ENCODE results near the gene MRPL54.
"Not testable (repeated sequence)": the region's sequence is repeated elsewhere in the genome, so short reads cannot be mapped to it uniquely, and the experiment has no call there.

The MRPL54 gene

DNA sequence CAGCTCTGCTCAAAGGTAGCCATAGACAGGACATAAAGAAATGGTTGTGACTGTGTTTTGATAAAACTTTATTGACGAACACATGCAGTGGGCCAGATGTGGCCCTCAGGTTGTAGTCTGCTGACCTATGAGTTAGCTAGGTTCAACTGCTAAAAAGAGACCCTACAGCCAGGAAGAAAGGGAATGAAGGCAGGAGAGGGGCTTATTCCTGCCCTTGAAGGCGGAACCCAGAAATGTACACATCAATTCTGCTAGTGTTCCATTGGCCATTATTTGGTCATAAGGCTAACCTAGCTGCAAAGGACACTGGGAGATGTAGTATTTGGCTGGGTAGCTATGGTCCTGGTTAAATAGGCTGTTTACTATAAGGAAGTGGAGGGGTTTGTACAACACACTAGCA is 19.0 kb upstream of the MRPL54 start:
- no peak for DNase-seq

DNA sequence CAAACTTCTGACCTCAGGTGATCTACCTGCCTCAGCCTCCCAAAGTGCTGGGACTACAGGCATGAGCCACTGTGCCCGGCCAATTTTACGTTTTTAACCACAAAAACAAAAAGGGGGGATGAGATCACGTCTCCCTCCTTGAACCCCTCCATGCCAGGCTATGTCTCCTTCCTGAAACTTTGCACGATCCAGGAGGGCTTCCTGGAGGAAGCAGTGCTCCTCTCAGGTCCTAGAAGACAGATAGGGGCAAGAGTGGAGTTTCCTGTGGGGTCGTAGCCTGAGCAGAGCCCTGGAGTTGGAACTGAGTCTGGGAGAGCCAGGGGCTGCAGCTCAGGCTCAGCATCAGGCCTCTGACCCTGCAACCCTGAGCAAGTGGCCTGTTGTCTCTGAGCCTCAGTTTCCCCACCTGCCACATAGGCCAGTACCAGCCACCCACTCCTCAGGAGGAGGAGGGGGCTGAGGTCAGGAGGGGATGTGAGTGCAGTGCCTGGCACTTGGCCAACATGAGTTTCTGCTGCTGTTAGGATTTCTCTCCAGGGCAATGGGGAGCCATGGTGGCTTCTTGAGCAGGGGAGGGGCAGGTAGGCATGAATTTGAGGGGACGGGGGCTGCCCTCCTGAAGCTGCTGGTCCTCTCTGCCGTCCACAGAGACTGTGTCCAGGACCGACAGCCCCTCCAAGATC is 17.0 kb upstream of the MRPL54 start:
- DNase-seq: no peak

DNA sequence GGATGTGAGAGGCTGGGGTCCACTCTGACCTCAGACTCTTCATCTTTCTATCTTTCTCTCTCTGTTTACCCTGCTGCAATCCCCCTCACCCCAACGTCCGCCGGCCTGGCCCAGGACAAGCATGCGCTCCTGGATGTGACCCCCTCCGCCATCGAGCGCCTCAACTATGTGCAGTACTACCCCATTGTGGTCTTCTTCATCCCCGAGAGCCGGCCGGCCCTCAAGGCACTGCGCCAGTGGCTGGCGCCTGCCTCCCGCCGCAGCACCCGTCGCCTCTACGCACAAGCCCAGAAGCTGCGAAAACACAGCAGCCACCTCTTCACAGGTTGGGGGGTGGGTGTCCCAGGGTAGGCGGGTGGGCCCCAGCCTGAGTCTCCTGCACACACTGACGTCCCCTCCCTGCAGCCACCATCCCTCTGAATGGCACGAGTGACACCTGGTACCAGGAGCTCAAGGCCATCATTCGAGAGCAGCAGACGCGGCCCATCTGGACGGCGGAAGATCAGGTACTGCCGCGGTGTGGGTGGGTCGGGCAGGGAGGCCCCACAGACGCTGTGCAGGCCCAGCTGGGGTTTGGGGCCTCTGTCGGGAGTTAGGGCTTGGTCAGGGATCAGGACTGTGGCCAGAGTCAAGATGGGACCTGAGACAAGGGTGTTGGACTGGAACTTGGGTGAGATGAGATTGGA is 16.0 kb upstream of the MRPL54 start:
- DNase-seq: no peak

DNA sequence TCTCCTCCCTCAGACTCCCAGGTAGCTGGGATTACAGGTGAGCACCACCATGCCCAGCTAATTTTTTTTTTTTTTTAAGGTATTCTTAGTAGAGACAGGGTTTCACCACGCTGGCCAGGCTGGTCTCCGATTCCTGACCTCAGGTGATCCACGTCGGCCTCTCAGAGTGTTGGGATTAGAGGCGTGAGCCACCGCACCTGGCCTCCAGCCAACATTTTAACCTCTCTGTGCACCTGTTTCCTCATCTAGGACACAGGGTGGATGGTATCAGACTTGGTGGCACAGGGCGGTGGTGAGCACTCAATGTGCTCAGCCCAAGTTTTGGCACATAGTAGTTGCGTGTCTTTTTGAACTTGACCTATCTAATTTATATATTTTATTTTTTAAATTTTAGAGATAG is 13.5 kb upstream of the MRPL54 start:
- no peak for DNase-seq

DNA sequence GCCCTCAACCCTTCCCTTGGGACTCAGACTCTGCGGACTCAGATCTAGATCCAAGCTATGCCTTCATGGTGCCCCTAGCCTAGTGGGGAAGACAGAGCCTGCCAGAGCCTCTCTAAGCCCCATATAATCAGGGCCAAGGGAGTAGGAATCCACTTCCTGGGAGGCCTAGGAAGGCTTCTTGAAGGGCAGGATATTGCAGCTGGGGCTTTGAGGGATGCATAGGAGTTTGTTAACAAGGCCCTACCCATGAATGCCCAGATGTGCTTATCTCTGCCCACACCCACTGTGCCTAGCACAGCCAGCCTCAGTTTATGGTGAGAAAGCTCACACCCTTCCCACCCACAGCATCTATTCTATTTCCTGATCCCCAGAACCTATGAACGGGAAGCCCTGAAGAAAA is 12.3 kb upstream of the MRPL54 start:
- no peak for DNase-seq

DNA sequence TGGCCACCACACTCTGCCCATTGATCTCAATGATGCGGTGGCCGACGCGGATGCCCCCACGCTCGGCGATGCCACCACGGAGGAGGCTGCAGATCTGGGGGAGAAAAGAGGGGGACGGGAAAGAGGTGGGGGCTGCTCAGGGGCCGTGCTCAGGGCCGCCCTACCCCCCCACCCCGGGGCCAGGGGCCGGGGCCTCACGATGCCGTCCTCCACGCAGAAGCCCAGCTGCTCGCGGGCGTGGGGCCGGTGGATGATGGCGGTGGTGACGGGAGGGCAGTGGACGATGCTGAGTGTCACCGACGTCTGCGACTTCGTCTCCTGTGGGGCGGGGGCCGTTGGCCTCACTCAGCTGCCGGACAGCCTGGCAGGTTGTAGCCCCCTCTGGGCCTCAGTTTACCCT is 11.2 kb upstream of the MRPL54 start:
- no peak for DNase-seq

DNA sequence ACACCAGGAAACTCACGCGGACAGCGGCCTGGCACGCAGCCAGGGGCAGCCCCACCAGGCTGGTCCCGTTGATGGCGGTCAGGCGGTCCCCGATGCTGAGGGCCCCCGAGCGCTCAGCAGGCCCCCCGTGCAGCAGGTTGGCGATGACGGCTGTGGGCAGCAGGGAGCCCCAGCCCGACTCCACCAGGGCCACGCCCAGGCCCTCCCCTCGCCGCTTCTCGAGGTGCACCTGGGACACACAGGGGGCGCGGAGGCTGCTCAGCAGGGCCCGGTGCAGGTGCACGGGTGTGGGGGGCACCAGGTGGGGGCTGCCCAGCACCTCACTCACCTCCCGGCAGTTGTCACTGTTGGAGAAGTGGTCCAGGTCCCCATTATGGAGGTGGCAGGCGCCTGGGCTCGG is 10.0 kb upstream of the MRPL54 start:
- no peak for DNase-seq

DNA sequence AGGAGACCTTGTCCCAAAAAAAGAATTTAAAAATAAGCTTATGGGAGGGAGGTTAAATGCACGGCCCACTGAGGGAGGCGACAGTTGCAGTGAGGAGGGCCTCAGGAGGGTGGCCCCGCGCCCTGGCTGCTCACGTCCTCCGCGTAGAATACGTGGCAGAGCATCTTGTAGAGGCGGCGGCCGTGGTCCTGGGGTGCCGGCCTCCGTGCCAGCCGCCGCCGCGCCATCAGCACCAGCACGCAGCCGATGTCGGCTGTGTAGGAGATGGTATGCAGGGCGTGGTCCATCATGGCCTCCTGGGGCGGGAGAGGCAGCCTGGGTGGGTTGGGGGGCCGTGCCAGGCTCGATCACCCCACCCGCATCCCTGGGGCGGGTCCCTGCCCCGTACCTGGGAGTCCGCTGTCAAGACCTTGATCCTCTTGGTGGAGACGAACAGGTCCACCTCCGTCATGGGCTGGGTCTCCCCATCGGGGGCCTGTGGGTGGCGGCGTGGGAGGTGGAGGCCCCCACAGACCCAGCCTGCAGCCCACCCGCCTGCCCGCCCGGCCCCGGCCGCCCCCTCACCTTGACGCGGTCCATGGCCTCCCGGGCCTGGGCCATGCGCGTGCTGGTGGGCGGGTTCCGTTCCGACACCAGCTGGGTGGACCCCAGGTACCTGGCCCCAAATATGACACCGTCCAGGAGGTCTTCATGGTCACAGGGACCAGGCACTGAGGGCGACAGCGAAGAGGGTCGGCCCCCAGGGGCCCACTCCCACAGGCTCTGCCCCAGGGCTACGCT is 8.7 kb upstream of the MRPL54 start:
- DNase-seq: no peak

DNA sequence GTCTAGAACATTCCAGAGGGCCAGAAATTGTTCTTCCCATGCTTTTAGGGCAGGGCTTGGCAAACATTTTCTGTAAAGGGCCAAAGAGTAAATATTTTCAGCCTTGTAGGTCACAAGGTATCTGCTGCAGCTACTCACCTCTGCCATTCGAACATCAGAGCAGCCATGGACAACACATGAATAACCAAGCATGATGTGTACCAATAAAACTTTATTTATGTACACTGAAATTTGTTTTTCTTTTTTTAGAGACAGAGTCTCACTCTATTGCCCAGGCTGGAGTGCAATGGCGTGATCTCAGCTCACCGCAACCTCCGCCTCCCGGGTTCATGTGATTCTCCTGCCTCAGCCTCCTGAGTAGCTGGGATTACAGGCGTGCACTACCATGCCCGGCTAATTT is 4.8 kb upstream of the MRPL54 start:
- not testable (repeated sequence) for DNase-seq

DNA sequence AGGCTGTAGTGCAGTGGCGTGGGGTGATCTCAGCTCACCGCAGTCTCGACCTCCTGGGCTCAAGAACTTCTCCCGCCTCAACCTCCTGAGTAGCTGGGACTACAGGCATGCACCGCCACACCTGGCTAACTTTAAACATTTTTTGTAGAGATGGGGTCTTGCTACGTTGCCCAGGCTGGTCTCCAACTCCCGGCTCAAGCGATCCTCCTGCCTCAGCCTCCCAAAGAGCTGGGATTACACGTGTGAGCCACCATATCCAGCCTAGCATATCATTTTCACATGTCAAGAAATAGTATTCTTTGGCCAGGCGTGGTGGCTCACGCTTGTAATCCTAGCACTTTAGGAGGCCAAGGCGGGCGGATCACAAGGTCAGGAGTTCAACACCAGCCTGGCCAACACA is 4.2 kb upstream of the MRPL54 start:
- not testable (repeated sequence) for DNase-seq

DNA sequence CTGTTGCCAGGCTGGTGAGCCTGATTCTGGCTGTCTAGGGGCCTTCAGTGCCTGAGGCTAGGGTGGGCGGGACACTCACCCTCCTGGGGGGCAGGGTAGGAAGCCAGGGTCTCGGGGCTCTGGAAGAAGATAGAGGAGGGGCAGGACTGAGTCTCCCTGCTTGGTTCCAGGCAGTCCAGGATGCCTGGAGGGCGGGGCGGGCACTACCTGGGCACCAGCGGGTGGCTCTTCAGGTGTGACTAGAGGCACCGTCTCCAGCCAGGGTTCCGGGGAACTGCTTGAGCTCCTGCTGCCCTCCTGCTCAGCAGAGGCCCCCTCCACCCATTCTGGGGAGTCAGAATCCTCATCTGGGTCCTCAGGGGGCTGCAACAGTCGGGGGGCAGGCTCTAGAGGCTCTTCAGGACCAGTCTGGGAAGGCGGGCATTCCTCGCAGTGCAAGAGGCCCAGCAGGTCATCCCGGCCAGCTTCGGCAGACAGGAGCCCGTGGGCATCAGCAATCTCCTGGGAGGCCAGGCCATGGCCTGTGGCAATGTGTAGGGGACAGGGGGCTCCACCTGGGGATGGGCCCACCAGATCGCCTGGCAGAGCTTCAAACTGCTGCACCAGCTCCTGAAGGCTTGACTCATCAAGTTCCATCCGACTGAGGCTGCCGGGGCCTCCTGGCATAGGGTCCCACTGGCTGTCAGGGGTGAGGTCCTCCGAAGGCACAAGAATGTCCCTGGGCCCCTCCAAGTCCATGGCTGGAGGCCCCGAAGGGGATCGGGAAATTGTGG is 2.8 kb upstream of the MRPL54 start:
- DNase-seq: no peak

DNA sequence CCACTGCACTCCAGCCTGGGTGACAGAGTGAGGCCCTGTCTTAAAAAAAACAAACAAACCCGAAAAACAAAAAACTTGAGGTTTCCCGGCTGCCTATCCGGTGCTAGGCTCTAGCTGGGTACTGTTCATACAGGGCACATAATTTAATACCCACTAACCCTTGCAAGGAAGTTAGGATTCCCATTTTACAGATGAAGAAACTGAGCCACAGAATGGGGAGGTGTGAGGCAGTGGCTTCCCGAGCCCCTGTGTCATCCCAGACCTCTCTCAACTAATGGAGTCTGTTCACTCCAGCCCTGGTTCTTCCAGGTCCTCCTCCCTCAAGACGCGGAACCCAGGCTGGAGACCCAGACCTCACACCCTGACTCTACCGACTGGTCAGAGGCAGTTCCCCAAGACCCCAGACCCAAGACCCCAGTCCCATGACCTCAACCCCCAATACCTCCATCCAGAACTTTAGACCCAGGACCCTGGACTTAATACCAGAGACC is 1.6 kb upstream of the MRPL54 start:
- no peak for DNase-seq

DNA sequence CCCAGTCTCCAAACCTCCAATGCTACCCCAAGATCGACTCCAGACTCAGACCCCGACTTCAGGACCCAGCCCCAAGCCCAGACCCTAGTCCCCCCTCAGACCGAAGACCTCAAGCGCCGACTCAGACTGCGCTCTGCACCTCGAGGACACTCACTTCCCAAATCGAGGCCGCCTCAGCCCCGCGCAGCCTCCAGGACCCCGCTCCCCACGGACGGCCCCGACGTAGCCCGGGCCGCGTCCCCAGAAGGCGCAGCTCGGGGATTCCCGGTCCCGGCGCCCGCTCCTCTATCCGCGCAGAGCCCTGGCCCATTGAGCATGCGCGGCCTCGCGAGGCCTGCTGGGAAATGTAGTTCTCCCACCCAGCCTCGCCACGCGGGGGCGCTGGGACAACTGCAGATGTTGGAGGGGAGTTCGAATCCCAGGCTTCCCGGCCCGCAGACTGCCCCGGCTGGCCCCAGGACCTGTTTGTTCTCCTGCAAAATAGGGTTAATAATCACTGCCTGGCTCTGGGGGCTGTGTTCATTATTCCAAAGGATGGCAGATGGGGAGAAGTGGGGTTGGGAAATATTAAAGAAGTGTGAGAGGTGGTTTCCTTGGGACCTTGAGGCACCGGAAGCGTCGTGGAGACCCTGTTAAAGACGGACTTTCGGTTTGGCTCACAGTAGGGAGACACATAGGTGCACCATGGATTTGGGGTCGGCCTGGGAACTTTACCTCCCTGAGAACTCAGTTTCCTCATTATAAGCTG is 926 bp upstream of the MRPL54 start, which contains the start of gene APBA3:
APBA3 (minus strand) TSS at position 311 of the 748 bp plus-strand sequence. CDS start 1,428 bp downstream, outside the sequence.
- DNase-seq: peak; percentile 87 to 89

DNA sequence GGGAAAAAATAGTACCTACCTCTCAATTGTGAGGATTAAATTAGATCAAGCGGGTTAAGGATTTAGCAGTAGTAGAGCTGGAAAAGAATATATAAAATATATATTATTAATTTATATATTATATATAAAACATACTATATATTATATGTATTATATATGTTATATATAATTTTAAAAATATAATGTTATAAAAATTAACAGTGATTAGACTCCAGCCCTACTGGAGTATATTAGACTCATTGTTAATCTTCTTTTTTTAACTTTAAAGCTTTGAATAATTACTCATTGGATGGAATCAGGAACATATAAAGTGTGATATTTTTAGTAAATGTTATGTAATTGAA is 380 bp upstream of the MRPL54 start:
- no peak for DNase-seq

DNA sequence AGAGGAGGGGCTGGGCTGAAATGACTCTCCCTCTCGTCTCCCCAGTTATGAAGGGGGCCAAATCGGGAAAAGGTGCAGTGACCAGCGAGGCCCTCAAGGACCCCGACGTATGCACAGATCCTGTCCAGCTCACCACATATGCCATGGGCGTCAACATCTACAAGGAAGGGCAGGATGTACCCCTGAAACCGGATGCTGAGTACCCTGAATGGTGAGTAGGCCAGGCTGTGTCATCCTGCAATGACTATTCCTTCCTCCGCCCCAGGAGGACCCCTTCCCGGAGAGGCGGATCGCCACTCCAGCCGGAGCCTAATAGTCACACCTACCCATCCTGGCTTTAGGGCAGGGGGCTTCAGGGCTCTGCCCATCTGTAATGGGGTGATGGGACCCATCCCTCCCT is 2.6 kb downstream of the MRPL54 start:
- no peak for DNase-seq

DNA sequence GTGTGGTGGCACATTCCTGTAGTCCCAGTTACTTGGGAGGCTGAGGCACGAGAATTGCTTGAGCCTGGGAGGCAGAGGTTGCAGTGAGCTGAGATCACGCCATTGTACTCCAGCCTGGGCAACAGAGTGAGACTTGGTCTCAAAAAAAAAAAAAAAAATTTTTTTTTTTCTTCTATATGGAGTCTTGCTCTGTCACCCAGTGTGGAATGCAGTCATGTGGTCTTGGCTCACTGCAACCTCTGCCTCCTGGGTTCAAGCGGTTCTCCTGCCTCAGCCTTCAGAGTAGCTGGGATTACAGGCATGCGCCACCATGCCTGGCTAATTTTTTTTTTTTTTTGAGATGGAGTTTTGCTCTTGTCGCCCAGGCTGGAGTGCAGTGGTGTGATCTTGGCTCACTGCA is 3.3 kb downstream of the MRPL54 start:
- DNase-seq: not testable (repeated sequence)

DNA sequence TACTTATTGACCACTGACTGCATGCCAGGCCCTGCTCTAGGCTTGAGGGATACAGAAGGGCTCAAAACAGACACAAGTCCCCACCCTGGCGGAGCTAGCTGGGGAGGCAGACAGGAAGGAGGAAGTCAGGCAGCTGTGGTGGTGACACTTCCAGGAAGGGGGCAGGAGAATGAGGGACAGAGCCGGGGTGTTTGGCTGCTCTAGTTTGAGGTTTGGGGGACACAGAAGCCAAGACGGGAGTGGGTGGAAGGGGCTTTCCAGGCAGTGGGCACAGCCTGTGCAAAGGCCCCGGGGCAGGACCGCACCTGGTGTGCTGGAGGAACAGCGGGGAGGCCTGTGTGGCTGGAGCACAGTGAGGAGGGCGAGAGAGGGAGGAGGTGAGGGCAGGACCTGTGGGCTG is 4.0 kb downstream of the MRPL54 start:
- no peak for DNase-seq

DNA sequence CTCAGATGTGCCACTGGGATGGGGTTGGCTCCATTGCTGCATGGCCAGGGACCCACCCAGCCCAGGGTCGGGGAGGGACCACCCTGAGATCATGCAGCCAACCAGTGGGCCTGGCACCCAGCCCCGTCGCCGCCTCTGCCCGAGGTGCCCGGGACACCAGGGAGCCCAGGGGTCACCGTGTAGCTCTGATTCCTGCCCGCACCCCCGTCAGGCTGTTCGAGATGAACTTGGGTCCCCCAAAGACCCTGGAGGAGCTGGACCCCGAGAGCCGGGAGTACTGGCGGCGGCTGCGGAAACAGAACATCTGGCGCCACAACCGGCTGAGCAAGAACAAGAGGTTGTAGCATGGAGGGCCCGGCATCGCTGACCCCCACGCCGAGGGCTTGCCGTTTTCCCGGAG is 4.6 kb downstream of the MRPL54 start:
- no peak for DNase-seq

DNA sequence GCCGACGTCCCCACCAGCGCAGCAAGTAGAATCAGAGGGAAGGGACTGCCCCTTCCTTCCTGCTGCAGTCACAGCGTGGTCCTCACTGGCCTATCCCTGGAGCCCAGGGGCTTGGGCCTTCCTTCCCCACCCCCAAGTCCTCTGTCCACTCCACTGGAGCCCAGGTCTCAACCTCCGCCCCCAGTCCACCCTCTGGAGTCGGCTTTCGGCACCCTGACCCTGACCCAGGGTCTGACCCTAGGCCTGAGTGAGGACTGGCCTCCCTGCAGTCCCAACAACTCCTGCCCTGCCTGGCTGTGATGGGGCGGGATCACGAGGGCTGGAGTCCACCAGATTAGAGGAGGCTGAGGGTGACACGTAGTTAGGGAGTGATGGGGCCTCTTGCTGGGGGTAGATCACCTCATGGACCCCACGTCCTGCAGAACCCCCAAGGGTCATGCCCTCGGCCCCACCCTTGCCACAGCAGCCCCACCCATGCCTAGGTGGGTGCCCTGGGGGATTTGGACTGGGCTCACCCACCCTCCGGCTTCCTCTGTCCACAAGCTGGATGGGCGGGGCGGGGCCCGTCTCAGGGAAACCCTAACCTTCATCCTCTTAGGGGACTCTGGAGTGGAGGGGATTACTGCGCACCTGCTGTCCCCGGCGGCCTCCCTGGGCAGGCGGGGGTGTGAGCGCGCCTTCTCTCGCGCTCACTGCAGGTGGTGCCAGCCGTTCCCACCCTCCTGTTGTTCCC is 5.7 kb downstream of the MRPL54 start:
- no peak for DNase-seq

DNA sequence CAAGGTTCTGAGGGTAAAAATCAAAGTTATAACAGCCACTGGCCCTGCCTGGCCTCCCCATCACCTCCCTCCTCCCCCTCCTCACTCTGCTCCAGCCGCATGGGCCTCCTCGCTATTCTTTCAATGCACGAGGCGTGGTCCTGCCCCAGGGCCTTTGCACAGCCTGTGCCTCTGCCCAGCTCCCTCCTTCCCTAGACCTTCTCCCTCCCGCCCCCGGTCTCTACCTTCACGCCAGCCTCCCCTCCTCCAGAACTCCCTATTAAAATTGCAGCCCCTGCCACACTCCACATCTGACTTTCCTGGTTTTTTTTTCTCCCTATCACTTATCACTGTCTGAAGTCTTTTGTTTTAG is 6.2 kb downstream of the MRPL54 start:
- no peak for DNase-seq

DNA sequence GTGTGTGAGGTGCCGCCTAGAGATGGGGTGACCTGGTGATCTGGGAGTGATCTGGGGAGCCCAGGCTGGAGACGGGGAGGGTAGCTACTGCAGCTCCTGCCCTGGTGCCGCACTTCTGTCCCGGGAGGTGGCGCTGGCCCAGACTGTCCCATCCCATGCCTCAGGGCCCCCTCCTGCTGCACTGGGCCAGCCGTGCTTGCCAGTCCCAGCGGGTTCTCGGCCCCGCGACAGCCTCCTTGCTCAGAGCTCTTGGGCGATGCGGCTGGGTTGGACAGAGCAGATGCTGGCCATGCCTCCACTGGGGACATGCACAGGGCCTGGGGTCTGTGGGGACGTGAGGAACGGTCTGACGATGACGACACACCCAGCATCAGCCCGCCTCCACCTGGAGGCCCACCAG is 7.0 kb downstream of the MRPL54 start:
- no peak for DNase-seq

All from NCI-H2081 (cell line).